Body of pancreas (tissue), 4 donors: ENCODE measurements around the gene SLC1A4.

Experiments
- POLR2A ChIP-seq, 3 donors: fragments of 450-650 bp; IDR thresholded peaks; one replicate each; pipeline ENCODE4 v1.6.1; 2016; ENCODE audit warnings: antibody characterized with exemption in 3 of 3, mild to moderate bottlenecking in 2 of 3
- TF ChIP-seq, protein P1 (sequence below), 7 experiments: fragments of 450-650 bp in 4 of 7; fragments of 200-600 bp in 3 of 7; sonication (generic) in 3 of 7; IDR thresholded peaks; one replicate each; pipeline ENCODE4 v1.5.1; 2016 to 2019; ENCODE audit warnings: antibody characterized with exemption in 7 of 7

DNA sequence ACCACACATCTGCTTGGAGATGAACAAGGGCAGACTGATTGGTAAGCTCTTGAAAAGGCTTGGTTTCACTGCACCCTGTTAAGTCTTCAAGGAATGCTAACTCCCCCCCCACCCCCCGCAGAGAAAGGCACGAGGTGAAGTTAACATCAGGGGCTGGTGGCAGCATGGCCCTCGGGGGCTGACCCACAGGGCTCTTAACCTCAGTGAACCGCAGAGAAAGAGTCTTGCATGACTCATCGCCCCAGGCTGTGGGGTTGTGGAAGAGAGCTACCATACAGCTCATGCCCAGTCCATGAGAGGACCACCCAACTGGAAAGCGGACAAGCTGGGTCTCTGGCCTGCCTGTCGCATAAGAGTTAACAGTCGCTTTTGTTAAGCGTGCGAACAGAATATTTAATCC is 56.5 kb downstream of the SLC1A4 start:
- TF ChIP-seq, protein P1, sequence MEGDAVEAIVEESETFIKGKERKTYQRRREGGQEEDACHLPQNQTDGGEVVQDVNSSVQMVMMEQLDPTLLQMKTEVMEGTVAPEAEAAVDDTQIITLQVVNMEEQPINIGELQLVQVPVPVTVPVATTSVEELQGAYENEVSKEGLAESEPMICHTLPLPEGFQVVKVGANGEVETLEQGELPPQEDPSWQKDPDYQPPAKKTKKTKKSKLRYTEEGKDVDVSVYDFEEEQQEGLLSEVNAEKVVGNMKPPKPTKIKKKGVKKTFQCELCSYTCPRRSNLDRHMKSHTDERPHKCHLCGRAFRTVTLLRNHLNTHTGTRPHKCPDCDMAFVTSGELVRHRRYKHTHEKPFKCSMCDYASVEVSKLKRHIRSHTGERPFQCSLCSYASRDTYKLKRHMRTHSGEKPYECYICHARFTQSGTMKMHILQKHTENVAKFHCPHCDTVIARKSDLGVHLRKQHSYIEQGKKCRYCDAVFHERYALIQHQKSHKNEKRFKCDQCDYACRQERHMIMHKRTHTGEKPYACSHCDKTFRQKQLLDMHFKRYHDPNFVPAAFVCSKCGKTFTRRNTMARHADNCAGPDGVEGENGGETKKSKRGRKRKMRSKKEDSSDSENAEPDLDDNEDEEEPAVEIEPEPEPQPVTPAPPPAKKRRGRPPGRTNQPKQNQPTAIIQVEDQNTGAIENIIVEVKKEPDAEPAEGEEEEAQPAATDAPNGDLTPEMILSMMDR (IDR thresholded peaks at IDR 0.05): no peak
- no peak for TF ChIP-seq POLR2A (IDR thresholded peaks at IDR 0.05)
